Keratinocyte (primary cell): ENCODE data around the gene AP5M1. TPM values are rescaled to one million over a fixed set of nuclear protein-coding genes. Genes with fewer than 3 reads are reported as not detected.

Source experiments
- DNase-seq: peaks from one replicate; pipeline ENCODE4 v3.0.0-alpha.2; 2011; ENCODE audit warnings: low read depth, missing footprints, low spot score
- FAIRE-seq: peaks from 2 replicates; lab custom pipeline; 2011; peaks lifted over from hg19 to GRCh38; lab: Jason Lieb, UNC
- H2AFZ ChIP-seq: 2 replicates; pipeline ENCODE4 v1.6.0; 2012; ENCODE audit warnings: low read length, control low read depth, inconsistent platforms; ENCODE audit not compliant: control insufficient read depth
- H3K27ac ChIP-seq: 2 replicates; pipeline ENCODE4 v1.5.1; 2011; ENCODE audit warnings: low read length; ENCODE audit not compliant: control insufficient read depth, insufficient read depth
- H3K27me3 ChIP-seq: 3 replicates; pipeline ENCODE4 v1.6.0; 2011; ENCODE audit warnings: low read length; ENCODE audit not compliant: control insufficient read depth, insufficient read depth; ENCODE audit errors: extremely low read depth
- H3K36me3 ChIP-seq, 2 experiments: 2 replicates in 1 of 2; 3 replicates in 1 of 2; pipeline ENCODE4 v1.5.1; 2011; ENCODE audit warnings: low read length in 2 of 2, mild to moderate bottlenecking in 1 of 2; ENCODE audit not compliant: control insufficient read depth in 2 of 2, insufficient read depth in 2 of 2; ENCODE audit errors: extremely low read depth in 1 of 2
- H3K4me1 ChIP-seq: 3 replicates; pipeline ENCODE4 v1.5.1; 2011; ENCODE audit warnings: low read length; ENCODE audit not compliant: control insufficient read depth, insufficient read depth; ENCODE audit errors: extremely low read depth
- H3K4me2 ChIP-seq: 3 replicates; pipeline ENCODE4 v1.6.0; 2011; ENCODE audit warnings: low read depth, low read length; ENCODE audit not compliant: control insufficient read depth, insufficient read depth; ENCODE audit errors: extremely low read depth
- H3K4me3 ChIP-seq, 3 experiments: fragments of 200-600 bp in 1 of 3; sonication (generic) in 1 of 3; 2 replicates in 2 of 3; 3 replicates in 1 of 3; pipeline ENCODE4 v1.5.1; 2011 to 2016; ENCODE audit warnings: low read length in 3 of 3, mild to moderate bottlenecking in 3 of 3, control low read depth in 2 of 3, inconsistent platforms in 1 of 3, low read depth in 1 of 3, mixed read lengths in 1 of 3, mixed run types in 1 of 3, moderate library complexity in 1 of 3; ENCODE audit not compliant: control insufficient read depth in 2 of 3, insufficient read depth in 2 of 3; ENCODE audit errors: extremely low read depth in 1 of 3
- H3K79me2 ChIP-seq: 2 replicates; pipeline ENCODE4 v1.6.0; 2012; ENCODE audit warnings: low read length; ENCODE audit not compliant: control insufficient read depth, insufficient read depth
- H3K9ac ChIP-seq: 3 replicates; pipeline ENCODE4 v1.6.0; 2011; ENCODE audit warnings: low read length; ENCODE audit not compliant: control insufficient read depth, insufficient read depth; ENCODE audit errors: extremely low read depth
- H3K9me1 ChIP-seq: 3 replicates; pipeline ENCODE4 v1.6.0; 2011; ENCODE audit warnings: low read length; ENCODE audit not compliant: control insufficient read depth, insufficient read depth; ENCODE audit errors: extremely low read depth
- H3K9me3 ChIP-seq: 2 replicates; pipeline ENCODE4 v1.5.1; 2012; ENCODE audit warnings: low read depth, low read length; ENCODE audit not compliant: control insufficient read depth
- H4K20me1 ChIP-seq: 3 replicates; pipeline ENCODE4 v1.6.0; 2011; ENCODE audit warnings: low read length; ENCODE audit not compliant: control insufficient read depth, insufficient read depth; ENCODE audit errors: extremely low read depth
- CTCF ChIP-seq, 3 experiments: IDR thresholded peaks in 1 of 3; conservative IDR thresholded peaks in 1 of 3; optimal IDR thresholded peaks in 1 of 3; 2 replicates in 2 of 3; 3 replicates in 1 of 3; pipeline versions ENCODE3 to v1.5.1; 2011; ENCODE audit warnings: low read length in 3 of 3, mild to moderate bottlenecking in 3 of 3, moderate library complexity in 2 of 3, control low read depth in 1 of 3, inconsistent platforms in 1 of 3; ENCODE audit not compliant: insufficient read depth in 2 of 3; ENCODE audit errors: extremely low read depth in 1 of 3
- EZH2 ChIP-seq: IDR thresholded peaks from one replicate; pipeline ENCODE4 v1.6.1; 2012; ENCODE audit warnings: inconsistent platforms, mild to moderate bottlenecking, low read length, moderate library complexity
- dilution Hi-C: fragments of 300-500 bp; cut with MboI; formaldehyde crosslinking; loops from one replicate; pipeline ENCODE4 v1.7.0; 2020; ENCODE audit warnings: low sequenced_read_pairs; ENCODE audit not compliant: extremely low pct_ligation_motif_present
- polyA plus RNA-seq, 5 experiments: library from polyadenylated mRNA; depleted of rRNA in 3 of 5; stranded (reverse) in 3 of 5; stranded (forward) in 1 of 5; unstranded in 1 of 5; fragments of >200 nt; gene quantifications; 1 replicate in 1 of 5; 2 replicates in 3 of 5; 3 replicates in 1 of 5; pipeline versions ENCODE4 v1.2.1 to v1.2.3, GENCODE V29; 2011 to 2012; ENCODE audit warnings: missing spikeins in 2 of 5, low read depth in 1 of 5, low replicate concordance in 1 of 5

Gene AP5M1
- polyA plus RNA-seq, 1 donor (not counting 4 experiments of a cell fraction or from before 2014, with no cell fraction given): 35.8 TPM

- Histone ChIP-seq H3K27ac (no peak overlapping the region), H3K4me3 (no peak overlapping the region), H3K79me2 (no peaks in the 10 kb centered on the region), H3K4me1 (no peaks in the 10 kb centered on the region), H3K9ac (no peak overlapping the region), H2AFZ (no peak overlapping the region), H3K9me1 (no peaks in the 10 kb centered on the region), H3K36me3 (no peaks in the 10 kb centered on the region), H4K20me1 (no peaks in the 10 kb centered on the region), H3K9me3 (no peaks in the 10 kb centered on the region), H3K27me3 (peaks cover 3% of the 10 kb centered on the region), H3K4me2 (no peak overlapping the region)
- TF ChIP-seq EZH2 (no peak), CTCF (optimal IDR thresholded peaks at IDR 0.05 in 1 of 3, IDR thresholded peaks at IDR 0.05 in 1 of 3, conservative IDR thresholded peaks at IDR 0.05 in 1 of 3; ENCODE audit: extremely low read depth in 1 of 3, insufficient read depth in 2 of 3, low read length in 3 of 3) (no peak)
- dilution Hi-C loops: no loop called here
- FAIRE-seq (no peak), DNase-seq (no peak)
Measured at GRCh38 chr14:57319636-57320192, 50.9 kb downstream of the AP5M1 start.

- dilution Hi-C loops: no loop called here
- Histone ChIP-seq H3K27ac (no peak overlapping the region), H3K4me2 (no peak overlapping the region), H4K20me1 (no peaks in the 10 kb centered on the region), H3K27me3 (peaks cover 3% of the 10 kb centered on the region), H3K4me3 (no peak overlapping the region), H3K9me1 (no peaks in the 10 kb centered on the region), H3K4me1 (no peaks in the 10 kb centered on the region), H3K9ac (no peak overlapping the region), H2AFZ (no peak overlapping the region), H3K9me3 (no peaks in the 10 kb centered on the region), H3K36me3 (no peaks in the 10 kb centered on the region), H3K79me2 (no peaks in the 10 kb centered on the region)
- TF ChIP-seq CTCF (optimal IDR thresholded peaks at IDR 0.05 in 1 of 3, IDR thresholded peaks at IDR 0.05 in 1 of 3, conservative IDR thresholded peaks at IDR 0.05 in 1 of 3; ENCODE audit: extremely low read depth in 1 of 3, insufficient read depth in 2 of 3, low read length in 3 of 3) (no peak), EZH2 (no peak)
- DNase-seq (no peak), FAIRE-seq (no peak)
Measured at GRCh38 chr14:57323721-57324120, 55.0 kb downstream of the AP5M1 start.
